Stomach (tissue), 9 donors: Measurements from ENCODE around the gene SAMD1. TPM values are rescaled to one million over a fixed set of nuclear protein-coding genes. Genes with fewer than 3 reads are reported as not detected.

Experiments
- DNase-seq, 2 donors: peaks; one replicate each; pipeline versions ENCODE4 v3.0.0 to v3.0.0-alpha.2; 2013 to 2019
- H3K27ac ChIP-seq, 5 donors: fragments of 200-600 bp in 4 of 5; sonication (generic) in 4 of 5; one replicate each; pipeline ENCODE4 v1.5.1; 2013 to 2019; ENCODE audit warnings: mild to moderate bottlenecking in 1 of 5, moderate library complexity in 1 of 5
- H3K27me3 ChIP-seq, 3 donors: fragments of 200-600 bp; sonication (generic); one replicate each; pipeline ENCODE4 v1.5.1; 2017 to 2019; ENCODE audit warnings: mixed run types in 1 of 3
- H3K36me3 ChIP-seq, 4 donors: fragments of 200-600 bp; sonication (generic); 1 replicate in 3 of 4; 2 replicates in 1 of 4; pipeline ENCODE4 v1.5.1; 2016 to 2019
- H3K4me1 ChIP-seq, 4 donors: fragments of 200-600 bp; sonication (generic); one replicate each; pipeline ENCODE4 v1.5.1; 2016 to 2019
- H3K4me3 ChIP-seq, 4 donors: fragments of 200-600 bp; sonication (generic) in 3 of 4; one replicate each; pipeline ENCODE4 v1.5.1; 2016 to 2019; ENCODE audit warnings: mild to moderate bottlenecking in 1 of 4
- H3K9me3 ChIP-seq, 4 donors: fragments of 200-600 bp; sonication (generic); one replicate each; pipeline ENCODE4 v1.5.1; 2016 to 2019
- EP300 ChIP-seq: sonication (generic); formaldehyde crosslinking; IDR thresholded peaks from one replicate; pipeline ENCODE4 v1.6.1; 2017; ENCODE audit warnings: antibody characterized with exemption
- POLR2A ChIP-seq, 4 donors: fragments of 450-650 bp; IDR thresholded peaks; one replicate each; pipeline ENCODE4 v1.6.1; 2016; ENCODE audit warnings: antibody characterized with exemption in 4 of 4, control low read depth in 2 of 4, mild to moderate bottlenecking in 1 of 4, moderate library complexity in 1 of 4
- POLR2AphosphoS5 ChIP-seq, 3 donors: sonication (generic); formaldehyde crosslinking; IDR thresholded peaks; one replicate each; pipeline ENCODE4 v1.6.1; 2016; ENCODE audit warnings: antibody characterized with exemption in 3 of 3
- WGBS, 5 donors: extraction: QIAGEN DNeasy Blood & Tissue Kit in 3 of 5; methylation state at CpG; one replicate each; pipeline versions ENCODE4 v1.1.5 to v1.1.7; 2013 to 2018; 5-methylcytosine and 5-hydroxymethylcytosine counted together
- intact Hi-C: fragments of 100-400 bp; cut with DNase I; formaldehyde crosslinking; loops from one replicate; pipeline ENCODE4 v1.15.1; 2023; ENCODE audit warnings: low total_unique reads
- polyA plus RNA-seq, 3 donors: library from polyadenylated mRNA; stranded (reverse); fragments of 200-250 nt; gene quantifications; one replicate each; pipeline ENCODE4 v1.2.3, GENCODE V29; 2013
- total RNA-seq, 5 donors: library from RNA; depleted of rRNA; stranded (reverse); fragments of >200 nt; gene quantifications; one replicate each; pipeline versions ENCODE4 v1.1.0 to v1.2.3, GENCODE V29; 2014 to 2016
- TF ChIP-seq, protein P1 (sequence below), 7 experiments: fragments of 450-650 bp in 4 of 7; fragments of 200-600 bp in 3 of 7; sonication (generic) in 3 of 7; IDR thresholded peaks; one replicate each; pipeline ENCODE4 v1.5.1; 2016 to 2019; ENCODE audit warnings: antibody characterized with exemption in 7 of 7, control low read depth in 2 of 7, mild to moderate bottlenecking in 1 of 7
- donor health status: healthy with polysubstance abuse.
- donor health status: Bipolar disorder and iron deficiency.
- donor health status: healthy.

Gene SAMD1
- total and polyA plus RNA-seq, 8 donors: 4.8 to 228 (median 23.5) TPM

- Histone ChIP-seq H3K4me1 (peaks cover 34 to 54% (median 43%) of the 10 kb centered on the region in 4 donors), H3K36me3 (no peaks in the 10 kb centered on the region), H3K4me3 (peak overlapping the region; percentile 61 to 77 (median 75)), H3K27me3 (no peaks in the 10 kb centered on the region), H3K27ac (peak overlapping the region; percentile 89 to 99 (median 92)), H3K9me3 (no peaks in the 10 kb centered on the region)
- intact Hi-C loops: no loop called here
- no peak for TF ChIP-seq POLR2A (IDR thresholded peaks at IDR 0.05)
- TF ChIP-seq POLR2AphosphoS5 (IDR thresholded peaks at IDR 0.05): peak; percentile 15 to 77 (median 58)
- TF ChIP-seq, protein P1, sequence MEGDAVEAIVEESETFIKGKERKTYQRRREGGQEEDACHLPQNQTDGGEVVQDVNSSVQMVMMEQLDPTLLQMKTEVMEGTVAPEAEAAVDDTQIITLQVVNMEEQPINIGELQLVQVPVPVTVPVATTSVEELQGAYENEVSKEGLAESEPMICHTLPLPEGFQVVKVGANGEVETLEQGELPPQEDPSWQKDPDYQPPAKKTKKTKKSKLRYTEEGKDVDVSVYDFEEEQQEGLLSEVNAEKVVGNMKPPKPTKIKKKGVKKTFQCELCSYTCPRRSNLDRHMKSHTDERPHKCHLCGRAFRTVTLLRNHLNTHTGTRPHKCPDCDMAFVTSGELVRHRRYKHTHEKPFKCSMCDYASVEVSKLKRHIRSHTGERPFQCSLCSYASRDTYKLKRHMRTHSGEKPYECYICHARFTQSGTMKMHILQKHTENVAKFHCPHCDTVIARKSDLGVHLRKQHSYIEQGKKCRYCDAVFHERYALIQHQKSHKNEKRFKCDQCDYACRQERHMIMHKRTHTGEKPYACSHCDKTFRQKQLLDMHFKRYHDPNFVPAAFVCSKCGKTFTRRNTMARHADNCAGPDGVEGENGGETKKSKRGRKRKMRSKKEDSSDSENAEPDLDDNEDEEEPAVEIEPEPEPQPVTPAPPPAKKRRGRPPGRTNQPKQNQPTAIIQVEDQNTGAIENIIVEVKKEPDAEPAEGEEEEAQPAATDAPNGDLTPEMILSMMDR (IDR thresholded peaks at IDR 0.05): peak in 1 of 7 experiments; percentile 86
- no peak for TF ChIP-seq EP300
- 0 to 1% (median 0%) methylated on average over 2 to 106 of the region's 106 CpGs for WGBS, 5 donors
- DNase-seq: peak; percentile 81 to 93
These were observed 17.2 kb downstream of the SAMD1 start for GRCh38 chr19:14073261-14073924.

GRCh38 chr19:14072535-14073260, 17.9 kb downstream of the SAMD1 start, which contains the start of gene MISP3:
TSS of gene MISP3 (plus strand) at chr19:14072786. CDS start at chr19:14073310, 524 bp downstream.
- H3K36me3 ChIP-seq: no peaks in the 10 kb centered on the region
- H3K9me3 ChIP-seq: no peaks in the 10 kb centered on the region
- DNase-seq: peak; percentile 90
- H3K4me3 ChIP-seq: peak within 1 kb of the TSS; percentile 61 to 77 (median 75)
- peak within 1 kb of the TSS; percentile 89 to 99 (median 92) for H3K27ac ChIP-seq
- H3K27me3 ChIP-seq: no peaks in the 10 kb centered on the region
- 0 to 2% (median 1%) methylated on average over 11 to 51 of the region's 51 CpGs for WGBS, 5 donors
- intact Hi-C loops: no loop called here
- peaks cover 34 to 49% (median 43%) of the 10 kb centered on the region in 4 donors for H3K4me1 ChIP-seq
- TF ChIP-seq POLR2A (IDR thresholded peaks at IDR 0.05) (peak in 1 of 4 donors; percentile 19), EP300 (no peak), POLR2AphosphoS5 (IDR thresholded peaks at IDR 0.05) (peak in 2 of 3 donors; percentile 31 to 69)
- TF ChIP-seq, protein P1 (IDR thresholded peaks at IDR 0.05): no peak

- no peak for DNase-seq
- Histone ChIP-seq H3K27me3 (no peaks in the 10 kb centered on the region), H3K4me1 (peaks cover 31 to 38% (median 35%) of the 10 kb centered on the region in 4 donors), H3K36me3 (no peaks in the 10 kb centered on the region), H3K4me3 (no peak overlapping the region), H3K9me3 (no peaks in the 10 kb centered on the region), H3K27ac (peak overlapping the region in 1 of 5 donors; percentile 95)
- no peak for TF ChIP-seq POLR2AphosphoS5 (IDR thresholded peaks at IDR 0.05)
- no peak for TF ChIP-seq POLR2A (IDR thresholded peaks at IDR 0.05)
- TF ChIP-seq, protein P1 (IDR thresholded peaks at IDR 0.05): no peak
- no peak for TF ChIP-seq EP300
- 92 to 96% (median 96%) methylated on average over 39 to 43 of the region's 43 CpGs for WGBS, 5 donors
- intact Hi-C loops: no loop called here
These were observed 20.1 kb downstream of the SAMD1 start for GRCh38 chr19:14070268-14071050.

GRCh38 chr19:14066134-14066533, 24.4 kb downstream of the SAMD1 start:
- H3K27ac ChIP-seq: no peak overlapping the region
- TF ChIP-seq, protein P1 (IDR thresholded peaks at IDR 0.05): no peak
- TF ChIP-seq POLR2A (IDR thresholded peaks at IDR 0.05) (no peak), POLR2AphosphoS5 (IDR thresholded peaks at IDR 0.05) (no peak), EP300 (no peak)
- intact Hi-C loops: no loop called here
- peaks cover 0 to 17% (median 6%) of the 10 kb centered on the region in 3 donors for H3K27me3 ChIP-seq
- no peak overlapping the region for H3K4me3 ChIP-seq
- DNase-seq: no peak
- H3K9me3 ChIP-seq: no peaks in the 10 kb centered on the region
- no peaks in the 10 kb centered on the region for H3K36me3 ChIP-seq
- WGBS, 5 donors: 57 to 81% (median 68%) methylated on average over 2 of the region's 2 CpGs
- H3K4me1 ChIP-seq: peaks cover 7 to 10% (median 9%) of the 10 kb centered on the region in 4 donors
